Neuronal stem cell (in vitro differentiated cells): Measurements from ENCODE around the gene PDE1A.

Experiments
- DNase-seq: peaks from one replicate; pipeline ENCODE4 v3.0.0-alpha.2; 2013; ENCODE audit warnings: low spot score
- H2AFZ ChIP-seq: one replicate; pipeline ENCODE4 v1.6.1; 2013; ENCODE audit warnings: mild to moderate bottlenecking, low read length, inconsistent platforms
- H2AK5ac ChIP-seq: 2 replicates; pipeline ENCODE4 v1.6.1; 2013; ENCODE audit warnings: low read depth, mild to moderate bottlenecking, inconsistent platforms, low read length, moderate library complexity, mixed read lengths
- H2BK120ac ChIP-seq: 2 replicates; pipeline ENCODE4 v1.6.1; 2013; ENCODE audit warnings: low read depth, mild to moderate bottlenecking, inconsistent platforms, low read length, moderate library complexity, mixed read lengths
- H2BK12ac ChIP-seq: one replicate; pipeline ENCODE4 v1.6.1; 2013; ENCODE audit warnings: low read length, inconsistent platforms
- H2BK15ac ChIP-seq: 2 replicates; pipeline ENCODE4 v1.6.1; 2013; ENCODE audit warnings: mild to moderate bottlenecking, low read length, inconsistent platforms, mixed read lengths
- H2BK5ac ChIP-seq: one replicate; pipeline ENCODE4 v1.6.1; 2013; ENCODE audit warnings: inconsistent platforms, mild to moderate bottlenecking, low read length, moderate library complexity
- H3K14ac ChIP-seq: one replicate; pipeline ENCODE4 v1.6.1; 2013; ENCODE audit warnings: low read length, inconsistent platforms
- H3K18ac ChIP-seq: 2 replicates; pipeline ENCODE4 v1.6.1; 2013; ENCODE audit warnings: low read length, inconsistent platforms
- H3K23ac ChIP-seq: 2 replicates; pipeline ENCODE4 v1.6.1; 2013; ENCODE audit warnings: low read depth, mild to moderate bottlenecking, mixed read lengths, low read length, inconsistent platforms; ENCODE audit not compliant: poor library complexity
- H3K27ac ChIP-seq: replicated peaks from 3 replicates; pipeline ENCODE4 v1.5.1; 2013; ENCODE audit warnings: low read length, inconsistent platforms
- H3K27me3 ChIP-seq, 3 experiments: 2 replicates each; pipeline ENCODE4 v1.6.1; 2013; ENCODE audit warnings: low read length in 3 of 3, mild to moderate bottlenecking in 2 of 3, inconsistent platforms in 1 of 3, low read depth in 1 of 3, mixed read lengths in 1 of 3, moderate library complexity in 1 of 3; ENCODE audit not compliant: control insufficient read depth in 3 of 3, insufficient read depth in 3 of 3
- H3K36me3 ChIP-seq, 2 donors: replicated peaks in 1 of 2; 2 replicates each; pipeline ENCODE4 v1.6.1; 2013; ENCODE audit warnings: low read length in 2 of 2; ENCODE audit not compliant: control insufficient read depth in 2 of 2, insufficient read depth in 2 of 2
- H3K4ac ChIP-seq: 2 replicates; pipeline ENCODE4 v1.6.1; 2013; ENCODE audit warnings: inconsistent platforms, mild to moderate bottlenecking, low read length, moderate library complexity
- H3K4me1 ChIP-seq, 2 donors: 1 replicate in 1 of 2; 2 replicates in 1 of 2; pipeline ENCODE4 v1.6.1; 2013; ENCODE audit warnings: low read length in 2 of 2, low read depth in 1 of 2; ENCODE audit not compliant: control insufficient read depth in 2 of 2, insufficient read depth in 1 of 2
- H3K4me2 ChIP-seq: one replicate; pipeline ENCODE4 v1.6.1; 2013; ENCODE audit warnings: mild to moderate bottlenecking, low read length, inconsistent platforms; ENCODE audit not compliant: insufficient read depth, poor library complexity, severe bottlenecking
- H3K4me3 ChIP-seq, 2 donors: 2 replicates each; pipeline ENCODE4 v1.5.1; 2013; ENCODE audit warnings: low read length in 2 of 2, mild to moderate bottlenecking in 2 of 2, inconsistent platforms in 1 of 2, moderate library complexity in 1 of 2
- H3K79me1 ChIP-seq: one replicate; pipeline ENCODE4 v1.6.1; 2013; ENCODE audit warnings: low read depth, mild to moderate bottlenecking, inconsistent platforms, low read length, moderate library complexity
- H3K9ac ChIP-seq: one replicate; pipeline ENCODE4 v1.6.1; 2013; ENCODE audit warnings: mild to moderate bottlenecking, low read depth, low read length, inconsistent platforms; ENCODE audit not compliant: poor library complexity
- H3K9me3 ChIP-seq, 2 donors: replicated peaks in 1 of 2; 2 replicates each; pipeline versions ENCODE3 to v1.6.1; 2013; ENCODE audit warnings: low read length in 2 of 2, mild to moderate bottlenecking in 2 of 2, inconsistent platforms in 1 of 2, low read depth in 1 of 2, mixed read lengths in 1 of 2, moderate library complexity in 1 of 2; ENCODE audit not compliant: control insufficient read depth in 2 of 2, insufficient read depth in 1 of 2
- H4K8ac ChIP-seq: one replicate; pipeline ENCODE4 v1.6.1; 2013; ENCODE audit warnings: low read depth, mild to moderate bottlenecking, inconsistent platforms, low read length, moderate library complexity
- H4K91ac ChIP-seq: one replicate; pipeline ENCODE4 v1.6.1; 2013; ENCODE audit warnings: low read length, low read depth, mild to moderate bottlenecking, inconsistent platforms; ENCODE audit not compliant: poor library complexity
- WGBS, 2 donors: extraction: QIAGEN DNeasy Blood & Tissue Kit; methylation state at CpG; one replicate each; pipeline ENCODE4 v1.1.7; 2013; ENCODE audit warnings: missing lambda C conversion rate in 2 of 2, mixed read lengths in 1 of 2; ENCODE audit not compliant: insufficient read length in 2 of 2, insufficient replicate concordance in 1 of 2; ENCODE audit errors: extremely low coverage in 2 of 2; 5-methylcytosine and 5-hydroxymethylcytosine counted together

The PDE1A gene

DNA sequence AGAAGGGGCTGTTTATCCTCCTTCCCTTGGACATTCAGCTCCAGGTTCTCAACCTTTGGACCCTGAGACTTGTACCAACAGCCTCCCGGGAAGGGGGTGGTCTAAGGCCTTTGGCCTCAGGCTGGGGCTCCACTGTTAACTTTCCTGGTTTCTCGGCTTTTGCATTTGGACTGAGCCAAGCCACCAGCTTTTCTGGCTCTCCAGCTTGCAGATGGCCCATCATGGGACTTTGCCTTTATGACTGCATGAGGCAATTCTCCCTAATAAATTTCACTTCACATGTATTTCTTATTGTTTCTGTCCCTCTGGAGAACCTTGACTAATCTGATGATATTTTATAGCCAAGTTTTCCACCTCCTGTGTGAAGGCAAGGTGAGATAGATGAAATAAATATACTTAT lies 260.4 kb downstream of the PDE1A start:
- Histone ChIP-seq H3K14ac (no peak overlapping the region), H3K9me3 (no peaks in the 10 kb centered on the region), H3K9ac (no peak overlapping the region), H3K79me1 (no peaks in the 10 kb centered on the region), H3K4me2 (no peak overlapping the region), H2AK5ac (no peak overlapping the region), H3K4me1 (no peaks in the 10 kb centered on the region), H3K36me3 (no peaks in the 10 kb centered on the region), H3K27me3 (no peaks in the 10 kb centered on the region), H2BK15ac (no peak overlapping the region), H4K91ac (no peak overlapping the region), H2BK5ac (no peak overlapping the region), H3K27ac (no peak overlapping the region), H2BK120ac (no peak overlapping the region), H3K18ac (no peak overlapping the region), H4K8ac (no peak overlapping the region), H2AFZ (no peak overlapping the region), H3K4ac (no peak overlapping the region), H3K23ac (no peak overlapping the region), H2BK12ac (no peak overlapping the region), H3K4me3 (no peak overlapping the region)
- WGBS, 2 donors = no CpG with 5 or more reads among the region's 2 CpGs
- DNase-seq = no peak

- Histone ChIP-seq H3K14ac (no peak overlapping the region), H2BK5ac (no peak overlapping the region), H3K18ac (no peak overlapping the region), H3K36me3 (no peaks in the 10 kb centered on the region), H3K27me3 (no peaks in the 10 kb centered on the region), H2BK12ac (no peak overlapping the region), H3K9ac (no peak overlapping the region), H4K91ac (no peak overlapping the region), H2AK5ac (no peak overlapping the region), H3K4me1 (no peaks in the 10 kb centered on the region), H4K8ac (no peak overlapping the region), H3K9me3 (no peaks in the 10 kb centered on the region), H3K27ac (no peak overlapping the region), H3K23ac (no peak overlapping the region), H3K4me3 (no peak overlapping the region), H2BK120ac (no peak overlapping the region), H3K79me1 (no peaks in the 10 kb centered on the region), H3K4ac (no peak overlapping the region), H3K4me2 (no peak overlapping the region), H2AFZ (no peak overlapping the region), H2BK15ac (no peak overlapping the region)
- no CpG with 5 or more reads among the region's 2 CpGs for WGBS, 2 donors
- DNase-seq = no peak
Observed at GRCh38 chr2:182165202-182165601, 261.6 kb downstream of the PDE1A start.

GRCh38 chr2:182164686-182165085 lies 262.1 kb downstream of the PDE1A start:
- no peak overlapping the region for H2AK5ac ChIP-seq
- no peaks in the 10 kb centered on the region for H3K79me1 ChIP-seq
- no peak for DNase-seq
- no peak overlapping the region for H3K4ac ChIP-seq
- H3K4me1 ChIP-seq = no peaks in the 10 kb centered on the region
- H3K23ac ChIP-seq = no peak overlapping the region
- H2BK15ac ChIP-seq = no peak overlapping the region
- H4K91ac ChIP-seq = no peak overlapping the region
- no peak overlapping the region for H2BK12ac ChIP-seq
- no peaks in the 10 kb centered on the region for H3K9me3 ChIP-seq
- H3K27ac ChIP-seq = no peak overlapping the region
- no peak overlapping the region for H3K18ac ChIP-seq
- no peak overlapping the region for H2AFZ ChIP-seq
- no peak overlapping the region for H2BK5ac ChIP-seq
- H3K9ac ChIP-seq = no peak overlapping the region
- H3K27me3 ChIP-seq = no peaks in the 10 kb centered on the region
- H3K36me3 ChIP-seq = no peaks in the 10 kb centered on the region
- H3K4me3 ChIP-seq = no peak overlapping the region
- H3K14ac ChIP-seq = no peak overlapping the region
- WGBS, 2 donors = no CpG with 5 or more reads among the region's 1 CpG
- no peak overlapping the region for H3K4me2 ChIP-seq
- H2BK120ac ChIP-seq = no peak overlapping the region
- H4K8ac ChIP-seq = no peak overlapping the region

GRCh38 chr2:182163878-182164277 lies 263.0 kb downstream of the PDE1A start:
- H2BK15ac ChIP-seq = no peak overlapping the region
- no peak overlapping the region for H4K91ac ChIP-seq
- no peak overlapping the region for H2AK5ac ChIP-seq
- H3K27ac ChIP-seq = no peak overlapping the region
- H3K4me1 ChIP-seq = no peaks in the 10 kb centered on the region
- H3K36me3 ChIP-seq = no peaks in the 10 kb centered on the region
- no peaks in the 10 kb centered on the region for H3K79me1 ChIP-seq
- no peak overlapping the region for H2AFZ ChIP-seq
- H3K4me3 ChIP-seq = no peak overlapping the region
- WGBS, 2 donors = no CpG with 5 or more reads among the region's 3 CpGs
- no peaks in the 10 kb centered on the region for H3K9me3 ChIP-seq
- DNase-seq = no peak
- H4K8ac ChIP-seq = no peak overlapping the region
- no peak overlapping the region for H2BK5ac ChIP-seq
- H3K4me2 ChIP-seq = no peak overlapping the region
- no peak overlapping the region for H2BK12ac ChIP-seq
- H3K14ac ChIP-seq = no peak overlapping the region
- H3K23ac ChIP-seq = no peak overlapping the region
- H2BK120ac ChIP-seq = no peak overlapping the region
- H3K9ac ChIP-seq = no peak overlapping the region
- H3K18ac ChIP-seq = no peak overlapping the region
- H3K27me3 ChIP-seq = no peaks in the 10 kb centered on the region
- H3K4ac ChIP-seq = no peak overlapping the region
